ENCODE data around the gene KANTR.

DNA sequence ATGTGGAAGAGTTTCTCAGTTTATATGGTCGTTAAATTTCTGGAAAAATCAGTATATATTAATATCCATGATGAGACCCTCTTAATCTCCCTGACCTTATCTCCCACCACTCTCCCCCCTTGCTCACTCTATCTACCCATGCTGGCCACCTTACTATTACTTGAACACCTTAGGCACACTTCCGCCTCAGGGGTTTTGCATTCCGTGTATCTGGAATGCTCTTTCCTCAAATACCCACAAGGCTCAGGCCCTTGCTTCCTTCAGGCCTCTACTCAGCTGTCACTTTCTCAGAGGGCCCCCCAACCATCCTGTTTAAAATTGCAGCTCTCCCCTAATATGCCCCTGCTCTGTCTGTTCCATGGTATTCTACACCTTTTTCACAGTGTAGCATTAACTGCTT lies 1.9 kb downstream of the KANTR start:
- TF ChIP-seq, protein P1, sequence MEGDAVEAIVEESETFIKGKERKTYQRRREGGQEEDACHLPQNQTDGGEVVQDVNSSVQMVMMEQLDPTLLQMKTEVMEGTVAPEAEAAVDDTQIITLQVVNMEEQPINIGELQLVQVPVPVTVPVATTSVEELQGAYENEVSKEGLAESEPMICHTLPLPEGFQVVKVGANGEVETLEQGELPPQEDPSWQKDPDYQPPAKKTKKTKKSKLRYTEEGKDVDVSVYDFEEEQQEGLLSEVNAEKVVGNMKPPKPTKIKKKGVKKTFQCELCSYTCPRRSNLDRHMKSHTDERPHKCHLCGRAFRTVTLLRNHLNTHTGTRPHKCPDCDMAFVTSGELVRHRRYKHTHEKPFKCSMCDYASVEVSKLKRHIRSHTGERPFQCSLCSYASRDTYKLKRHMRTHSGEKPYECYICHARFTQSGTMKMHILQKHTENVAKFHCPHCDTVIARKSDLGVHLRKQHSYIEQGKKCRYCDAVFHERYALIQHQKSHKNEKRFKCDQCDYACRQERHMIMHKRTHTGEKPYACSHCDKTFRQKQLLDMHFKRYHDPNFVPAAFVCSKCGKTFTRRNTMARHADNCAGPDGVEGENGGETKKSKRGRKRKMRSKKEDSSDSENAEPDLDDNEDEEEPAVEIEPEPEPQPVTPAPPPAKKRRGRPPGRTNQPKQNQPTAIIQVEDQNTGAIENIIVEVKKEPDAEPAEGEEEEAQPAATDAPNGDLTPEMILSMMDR (IDR thresholded peaks at IDR 0.05), result no peak
- no peak for TF ChIP-seq ZFX (IDR thresholded peaks at IDR 0.05; ENCODE audit: borderline replicate concordance)
